Inflammatory macrophage (primary cell): ENCODE results near the gene MASP2.
"Not testable (repeated sequence)": the region's sequence is repeated elsewhere in the genome, so short reads cannot be mapped to it uniquely, and the experiment has no call there.

Experiments
- DNase-seq, 2 donors: peaks; one replicate each; pipeline ENCODE4 v3.0.0-alpha.2; 2020 to 2022

Gene MASP2

GRCh38 chr1:11058026-11058425 is 11.0 kb upstream of the MASP2 start:
- no peak for DNase-seq

GRCh38 chr1:11057477-11057876 is 10.4 kb upstream of the MASP2 start:
- DNase-seq, result no peak

GRCh38 chr1:11056504-11056903 is 9.5 kb upstream of the MASP2 start:
- no peak for DNase-seq

DNA sequence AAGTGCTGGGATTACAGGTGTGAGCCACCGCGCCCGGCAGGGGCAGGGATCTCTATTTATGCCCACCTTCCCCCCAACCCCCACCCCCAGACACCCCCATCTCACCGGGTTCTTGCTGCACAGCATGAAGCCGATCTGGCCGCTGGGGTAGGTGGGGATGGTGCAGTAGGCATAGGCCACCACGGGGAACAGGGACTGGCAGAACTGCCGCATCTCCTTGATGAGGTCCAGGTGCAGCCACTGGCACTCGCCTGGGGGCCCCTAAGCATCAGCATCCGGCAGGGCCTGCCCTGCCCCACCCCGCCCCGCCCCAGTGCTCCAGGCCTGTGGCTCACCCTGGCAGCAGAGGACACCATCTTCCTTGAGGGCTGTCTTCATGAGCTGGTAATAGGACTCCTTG is 8.6 kb upstream of the MASP2 start:
- no peak for DNase-seq

GRCh38 chr1:11054666-11055065 is 7.6 kb upstream of the MASP2 start:
- no peak for DNase-seq

DNA sequence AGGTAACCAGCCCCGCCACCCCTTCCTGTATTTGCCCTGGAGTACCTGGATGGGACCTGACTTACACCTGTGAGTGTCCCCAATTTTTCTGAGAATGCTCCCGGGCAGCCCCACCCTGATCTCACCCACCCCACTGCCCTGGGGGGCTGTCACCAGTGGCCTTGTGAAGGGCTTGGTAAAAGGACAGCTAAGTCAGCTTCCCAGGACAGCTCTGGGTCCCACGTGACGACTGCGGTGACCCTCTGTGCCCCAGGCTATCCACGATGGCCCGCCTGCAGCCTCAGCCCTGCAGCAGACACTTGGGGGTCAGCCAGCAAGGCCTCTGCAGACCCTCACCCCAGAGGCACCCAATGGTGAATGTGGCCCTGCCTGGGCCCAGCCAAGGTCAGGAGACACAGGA is 7.1 kb upstream of the MASP2 start:
- no peak for DNase-seq

GRCh38 chr1:11053758-11054137 is 6.7 kb upstream of the MASP2 start:
- DNase-seq, result no peak

GRCh38 chr1:11052839-11053757 is 6.1 kb upstream of the MASP2 start:
- no peak for DNase-seq

- peak; percentile 57 to 64 for DNase-seq
Measured at GRCh38 chr1:11051781-11052511, 4.9 kb upstream of the MASP2 start.

DNA sequence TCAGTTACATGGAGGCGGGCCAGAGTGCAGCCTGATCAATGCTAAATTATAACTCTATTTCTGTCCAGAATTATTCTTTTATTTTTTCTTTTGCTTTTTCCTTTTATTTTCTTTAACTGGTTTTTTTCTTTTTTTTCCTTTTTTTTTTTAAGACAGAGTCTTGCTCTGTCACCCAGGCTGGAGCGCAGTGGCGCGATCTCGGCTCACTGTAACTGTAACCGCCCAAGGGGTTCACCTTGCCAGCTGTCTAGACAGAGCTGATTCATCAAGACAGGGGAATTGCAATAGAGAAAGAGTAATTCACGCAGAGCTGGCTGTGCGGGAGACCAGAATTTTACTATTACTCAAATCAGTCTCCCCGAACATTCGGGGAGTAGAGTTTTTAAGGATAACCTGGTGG is 4.1 kb upstream of the MASP2 start:
- not testable (repeated sequence) for DNase-seq

- DNase-seq, result no peak
Measured at GRCh38 chr1:11046270-11046566, 821 bp downstream of the MASP2 start.

GRCh38 chr1:11045428-11046269 is 1.4 kb downstream of the MASP2 start:
- DNase-seq, result no peak

- no peak for DNase-seq
Measured at GRCh38 chr1:11044849-11045427, 2.1 kb downstream of the MASP2 start.

DNA sequence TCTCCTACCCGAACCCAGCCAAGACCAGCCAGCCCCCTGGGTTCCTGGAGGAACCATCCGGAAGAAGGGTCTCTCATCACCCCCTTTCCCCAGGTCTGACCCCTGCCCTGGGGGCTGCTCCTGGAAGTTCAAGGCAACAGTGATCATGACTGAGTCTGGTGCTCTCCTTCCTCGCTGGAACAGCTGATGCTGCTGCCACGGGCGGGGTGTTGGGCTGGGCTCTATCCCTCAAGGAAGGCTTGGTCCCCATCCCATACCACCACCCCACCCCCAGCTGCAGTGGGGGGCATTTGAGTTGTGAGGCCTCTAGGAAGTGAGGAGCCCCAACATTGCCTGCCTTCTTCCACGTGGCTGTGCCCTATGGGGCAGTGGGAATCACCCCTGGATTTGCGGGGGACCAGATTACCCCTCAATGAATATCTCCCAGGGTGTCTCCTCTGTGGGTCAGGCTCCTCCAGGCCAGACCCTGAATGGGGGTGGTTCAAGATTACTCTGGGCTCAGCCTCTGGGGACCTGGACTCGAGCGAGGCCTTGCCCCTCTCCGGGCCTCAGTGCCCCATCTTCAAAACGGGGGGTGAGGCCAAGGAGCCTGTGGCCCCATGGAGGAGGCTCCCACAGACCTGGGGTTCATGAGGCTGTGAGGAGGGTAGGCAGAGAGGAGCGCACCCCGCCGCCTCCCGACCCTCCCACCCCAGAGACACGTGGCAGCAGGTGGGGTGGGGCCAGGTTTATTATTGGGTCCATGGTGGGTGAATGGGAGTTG is 2.8 kb downstream of the MASP2 start:
- DNase-seq, result no peak

DNA sequence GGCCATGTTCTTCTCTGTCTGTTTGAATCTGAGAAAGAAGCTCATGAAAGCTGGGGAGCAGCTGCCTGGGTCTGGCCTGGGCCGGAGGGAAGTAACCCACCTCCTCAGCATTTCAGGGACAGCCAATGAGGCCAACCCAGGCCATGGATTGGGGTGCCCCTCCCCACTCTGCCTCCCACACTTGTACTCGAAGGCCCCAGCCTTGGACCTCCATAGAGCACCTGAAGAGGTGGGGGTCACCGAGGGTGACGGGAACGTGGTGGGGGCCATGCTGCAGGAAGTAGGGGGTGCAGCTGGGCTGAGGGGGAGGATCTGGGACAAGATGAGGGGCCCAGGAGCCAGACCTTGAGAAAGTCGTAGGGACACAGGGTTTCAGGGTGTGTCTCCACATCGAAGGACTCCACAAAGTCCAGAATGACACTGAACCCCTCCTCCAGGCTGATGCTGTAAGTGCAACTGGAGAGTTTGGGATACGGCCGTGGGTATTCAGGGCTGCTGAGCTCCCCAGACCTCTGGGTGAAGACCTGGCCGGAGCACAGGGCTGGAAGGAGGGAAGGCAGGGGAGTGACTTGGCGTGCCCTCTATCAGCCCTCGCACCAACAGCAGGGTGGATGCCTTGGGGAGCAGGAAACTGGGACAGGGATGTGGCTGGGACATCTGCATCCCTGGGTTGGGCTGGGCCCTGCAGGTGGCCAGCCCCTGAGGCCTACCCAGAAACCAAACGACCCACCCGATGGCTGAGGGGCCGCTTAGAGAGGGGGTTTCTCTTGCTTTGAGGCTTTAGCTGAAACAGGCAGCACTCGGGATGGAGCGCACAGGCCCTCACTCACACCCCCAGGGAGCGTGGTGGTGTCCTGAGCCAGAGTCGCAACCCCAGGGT is 3.8 kb downstream of the MASP2 start:
- no peak for DNase-seq

DNA sequence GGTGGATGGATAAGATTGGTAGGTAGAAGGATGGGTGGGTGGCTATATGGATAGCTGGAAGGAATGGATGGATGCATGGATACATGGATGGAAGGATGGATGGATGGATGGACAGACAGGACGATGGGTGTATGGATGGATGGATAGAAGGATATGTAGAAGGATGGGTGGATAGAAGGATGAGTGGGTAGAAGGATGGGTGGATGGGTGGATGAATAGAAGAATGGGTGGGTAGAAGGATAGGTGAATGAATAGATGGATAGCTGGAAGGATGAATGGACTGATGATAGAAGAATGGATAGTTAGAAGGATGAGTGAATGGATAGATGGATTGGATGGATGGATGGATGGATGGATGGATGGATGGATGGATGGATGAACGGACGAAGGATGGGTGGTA is 5.0 kb downstream of the MASP2 start:
- DNase-seq, result no peak

GRCh38 chr1:11041048-11041447 is 6.0 kb downstream of the MASP2 start:
- DNase-seq, result no peak

- DNase-seq, result not testable (repeated sequence)
Measured at GRCh38 chr1:11040105-11040429, 7.0 kb downstream of the MASP2 start.

GRCh38 chr1:11039351-11040104 is 7.5 kb downstream of the MASP2 start:
- DNase-seq, result no peak

GRCh38 chr1:11037740-11038182 is 9.3 kb downstream of the MASP2 start:
- peak; percentile 83 to 85 for DNase-seq
